Measurements from ENCODE around the gene HIPK1.

The HIPK1 gene

DNA sequence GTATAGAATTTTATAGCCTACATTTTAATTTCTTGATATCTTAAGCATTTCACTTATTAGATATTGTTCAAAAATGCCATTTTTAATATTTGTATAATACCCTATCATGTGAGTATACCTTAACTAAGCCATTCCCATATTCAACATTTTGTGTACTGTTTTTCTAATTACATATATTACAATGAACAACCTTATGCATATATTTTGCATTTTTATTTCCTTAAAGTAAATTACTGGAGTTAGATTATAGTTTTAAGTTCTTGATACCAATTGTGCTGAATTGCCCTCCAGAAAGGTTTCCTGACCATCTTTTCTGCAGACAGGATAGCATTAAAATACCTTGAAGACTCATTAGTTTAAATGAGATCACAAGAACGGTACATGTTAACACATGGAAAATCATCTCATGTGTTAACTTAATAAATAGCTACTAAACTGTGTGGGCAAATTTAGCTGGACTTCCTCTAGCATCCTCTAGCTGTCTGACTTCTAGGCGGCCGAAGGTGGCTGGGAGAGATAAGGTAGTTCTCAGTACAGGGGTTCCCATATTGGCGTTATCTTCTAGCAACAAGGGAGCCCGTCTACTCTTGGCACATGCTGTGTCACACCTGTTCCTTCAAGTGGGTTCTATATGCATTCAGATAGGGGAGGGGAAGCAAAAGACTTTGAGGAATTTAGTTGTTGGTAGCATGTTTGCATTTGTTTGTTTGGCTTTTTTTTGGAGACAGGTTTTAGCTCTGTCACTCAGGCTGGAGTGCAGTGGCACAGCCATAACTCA, 15.0 kb upstream of the HIPK1 start:
- no peak for DNase-seq (ENCODE audit: low spot score)

DNA sequence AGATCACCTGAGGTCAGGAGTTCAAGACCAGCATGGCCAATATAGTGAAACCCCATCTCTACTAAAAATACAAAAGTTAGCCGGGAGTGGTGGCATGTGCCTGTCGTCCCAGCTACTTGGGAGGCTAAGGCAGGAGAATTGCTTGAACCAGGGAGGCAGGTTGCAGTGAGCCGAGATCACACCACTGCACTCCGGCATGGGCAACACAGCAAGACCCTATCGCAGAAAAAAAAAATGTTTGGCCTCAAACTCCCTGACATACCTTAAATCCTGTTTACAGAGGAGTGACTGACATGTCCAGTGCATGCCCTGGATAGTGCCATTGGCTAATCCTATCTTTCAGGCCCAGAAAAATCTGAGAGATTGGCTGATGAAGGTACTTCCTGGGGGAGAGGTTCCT, 12.2 kb upstream of the HIPK1 start:
- DNase-seq (ENCODE audit: low spot score), result no peak

DNA sequence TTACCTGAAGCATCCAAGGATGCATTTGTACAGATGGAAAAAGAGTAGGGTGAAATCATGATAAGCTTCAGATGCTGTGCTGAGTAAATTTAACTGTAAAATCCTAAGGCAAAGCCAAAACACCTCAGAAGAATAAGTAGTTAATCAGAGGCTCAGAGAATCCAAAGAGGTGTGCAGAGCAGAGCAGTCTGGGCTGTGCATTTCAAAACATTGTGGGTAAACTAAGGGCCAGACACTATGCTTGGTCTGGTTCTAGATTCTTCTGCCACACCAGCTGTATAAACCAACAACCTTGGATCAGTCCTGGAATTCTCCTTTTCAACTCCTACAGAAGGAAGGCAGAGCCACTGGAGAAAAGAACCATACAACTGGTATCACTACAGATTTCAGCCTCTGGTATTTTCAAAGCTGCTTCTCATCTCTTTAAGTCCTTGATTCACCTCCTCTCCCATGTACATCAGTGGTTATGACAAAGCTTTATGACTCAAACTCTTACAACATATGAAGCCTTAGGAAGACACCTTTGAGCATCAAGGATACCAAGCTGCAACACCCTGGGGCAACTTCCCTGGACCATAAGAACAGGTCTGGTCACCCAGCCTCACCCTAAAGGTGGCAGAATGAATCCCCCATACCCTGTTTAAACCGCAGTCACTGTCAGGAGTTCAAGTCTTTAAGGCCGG, 11.6 kb upstream of the HIPK1 start:
- DNase-seq (ENCODE audit: low spot score), result no peak

DNA sequence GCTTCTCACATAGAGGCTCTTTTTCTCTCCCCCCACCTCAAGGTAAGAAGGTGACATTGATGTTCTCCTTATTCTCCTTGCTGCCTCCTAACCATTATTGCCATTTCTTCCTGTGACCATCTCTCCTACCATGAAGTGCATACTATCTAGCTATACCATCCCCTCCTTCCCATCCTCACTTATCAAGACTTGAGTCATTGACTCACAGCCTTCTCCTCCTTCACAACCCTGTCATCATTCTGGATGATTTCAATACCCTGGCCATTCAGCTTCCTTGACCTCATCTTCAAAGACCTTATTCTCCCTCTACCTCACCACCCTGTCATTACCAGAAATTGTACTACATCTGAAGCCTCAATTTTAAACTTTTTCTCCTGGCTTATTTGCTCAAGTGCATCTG, 10.9 kb upstream of the HIPK1 start:
- no peak for DNase-seq (ENCODE audit: low spot score)

DNA sequence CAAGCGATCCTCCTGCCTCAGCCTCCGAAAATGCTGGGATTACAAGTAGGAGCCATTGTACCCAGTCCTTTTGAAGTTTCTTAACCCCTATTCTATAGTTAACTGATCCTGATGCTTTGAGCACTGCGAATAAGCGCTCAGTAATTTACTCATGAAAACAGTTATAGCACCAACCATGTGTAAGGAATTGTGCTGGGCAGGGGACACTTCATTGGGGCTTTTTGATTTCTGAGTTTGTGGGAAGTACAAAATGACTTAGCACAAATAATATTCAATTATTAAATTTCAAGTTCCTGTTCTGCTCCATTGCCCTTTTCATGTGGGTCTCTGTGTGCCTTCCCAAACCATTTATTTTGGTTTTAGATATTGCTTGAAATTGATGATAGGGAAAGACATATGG, 6.2 kb upstream of the HIPK1 start:
- DNase-seq (ENCODE audit: low spot score), result no peak

DNA sequence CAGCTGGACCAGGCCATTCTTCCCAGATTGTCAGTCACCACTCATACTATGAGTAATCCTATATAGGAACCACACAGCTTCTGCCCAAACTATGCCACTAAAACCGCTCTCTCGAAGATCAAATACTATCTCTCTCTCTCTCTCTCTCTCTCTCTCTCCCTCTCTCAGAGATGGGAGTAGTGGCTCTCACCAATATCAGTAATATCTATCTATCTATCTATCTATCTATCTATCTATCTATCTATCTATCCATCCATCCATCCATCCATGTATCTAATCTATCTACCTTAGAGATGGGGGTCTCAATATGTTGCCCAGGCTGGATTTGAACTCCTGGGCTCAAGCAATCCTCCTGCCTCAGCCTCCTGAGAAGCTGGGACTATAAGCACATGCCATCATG, 4.7 kb upstream of the HIPK1 start:
- no peak for DNase-seq (ENCODE audit: low spot score)

DNA sequence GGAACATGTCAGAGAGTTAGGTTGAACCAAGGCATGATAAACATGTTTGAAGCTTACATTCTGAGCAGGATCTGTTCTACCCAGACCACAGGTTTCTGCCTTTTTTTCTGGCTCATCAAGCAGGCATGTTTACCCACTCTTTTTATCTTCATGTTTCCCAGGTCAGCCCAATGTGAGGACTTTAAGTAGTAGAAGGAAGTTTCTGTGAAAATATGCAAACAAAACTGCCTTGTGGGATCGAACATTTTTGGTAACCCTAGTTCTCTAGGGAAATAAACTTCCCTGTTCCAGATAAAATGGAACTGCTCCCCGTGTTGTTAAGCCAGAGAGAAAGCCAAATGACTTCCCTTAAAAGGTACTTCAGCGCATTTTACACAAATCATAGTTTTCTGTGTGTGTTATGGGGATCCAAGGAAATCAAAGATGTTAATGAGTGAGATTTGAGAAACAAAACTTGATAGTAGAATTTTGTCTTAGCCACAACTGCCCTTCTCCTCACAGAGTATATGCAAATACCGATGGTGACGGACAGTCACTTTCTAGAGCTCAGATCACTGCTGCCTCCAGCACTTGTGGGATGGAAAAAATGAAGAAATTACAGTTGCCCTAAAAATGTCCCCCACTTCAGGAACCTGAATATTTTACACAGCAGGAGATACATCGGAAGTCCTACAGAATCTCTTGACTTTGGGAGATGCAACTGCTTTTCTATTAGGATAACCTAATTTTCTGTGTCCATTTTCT, 765 bp upstream of the HIPK1 start:
- no peak for DNase-seq (ENCODE audit: low spot score)

DNA sequence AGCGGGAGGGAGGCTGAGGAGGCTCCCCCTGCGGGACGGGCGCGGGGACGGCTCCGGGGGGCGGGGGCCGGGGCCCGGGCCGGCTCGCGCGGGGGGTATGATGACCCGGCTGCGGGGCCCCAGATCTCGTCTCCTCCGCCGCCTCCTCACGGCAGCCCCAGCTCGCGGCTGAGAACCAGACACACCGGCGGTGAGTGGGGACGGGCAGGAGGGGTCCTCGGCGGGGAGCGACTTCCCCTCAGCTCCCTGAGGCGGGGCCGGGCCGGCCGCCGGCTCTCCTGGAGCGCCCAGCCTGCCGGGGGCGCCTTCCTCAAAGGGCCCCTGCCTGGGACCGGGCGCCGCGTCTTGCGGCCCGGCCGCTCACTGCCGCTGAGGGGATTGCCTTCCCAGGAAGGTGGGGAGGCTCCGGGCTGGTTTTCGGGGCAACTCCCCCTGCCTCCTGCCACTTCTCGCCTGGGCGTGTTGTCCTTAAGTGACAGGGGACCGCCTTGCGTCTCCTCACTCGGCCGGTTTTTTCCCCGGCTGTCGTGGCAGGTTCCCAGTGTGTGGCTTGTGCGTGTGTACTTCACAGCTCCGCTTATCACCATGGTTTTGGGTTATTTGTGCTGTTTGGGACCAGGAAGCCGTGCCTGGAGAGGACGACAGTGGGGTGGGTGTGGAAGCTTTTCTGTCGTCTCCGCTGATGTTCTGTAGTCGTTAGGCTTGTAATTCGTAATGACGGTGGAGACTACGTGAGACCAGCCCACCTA, 800 bp downstream of the HIPK1 start:
- peak; percentile 34 for DNase-seq (ENCODE audit: low spot score)

DNA sequence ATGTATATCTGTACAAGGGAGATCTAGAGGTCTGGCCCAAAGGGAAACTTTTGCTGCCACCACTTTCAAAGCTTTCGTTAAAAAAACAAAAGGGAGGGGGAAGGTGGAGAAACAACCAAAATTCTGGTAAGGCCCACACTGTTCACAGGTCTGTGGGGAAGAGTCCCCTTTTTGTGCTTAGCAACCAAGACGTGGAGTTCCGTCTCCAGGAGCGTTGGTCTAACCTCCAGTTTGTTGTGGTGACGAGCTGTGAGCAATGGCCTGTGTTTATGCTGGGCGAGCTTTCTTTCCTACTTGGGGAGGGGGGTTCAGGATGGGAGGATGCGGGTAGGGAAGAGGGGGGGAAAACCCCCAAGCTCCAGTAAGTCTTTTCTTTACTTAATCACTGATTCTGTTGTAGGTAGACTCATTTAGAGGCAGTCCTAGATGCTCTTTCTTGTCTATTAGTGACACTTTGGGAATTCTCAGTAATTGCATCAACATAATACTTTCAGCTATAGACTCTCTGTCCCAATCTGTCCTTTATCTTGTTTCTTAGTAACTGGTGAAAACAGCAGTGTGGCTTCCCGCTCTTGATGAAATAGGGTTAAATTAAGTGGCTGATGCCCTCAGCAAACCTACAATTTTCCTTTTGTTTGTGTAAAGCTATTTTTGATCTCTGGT, 1.5 kb downstream of the HIPK1 start:
- DNase-seq (ENCODE audit: low spot score), result no peak

DNA sequence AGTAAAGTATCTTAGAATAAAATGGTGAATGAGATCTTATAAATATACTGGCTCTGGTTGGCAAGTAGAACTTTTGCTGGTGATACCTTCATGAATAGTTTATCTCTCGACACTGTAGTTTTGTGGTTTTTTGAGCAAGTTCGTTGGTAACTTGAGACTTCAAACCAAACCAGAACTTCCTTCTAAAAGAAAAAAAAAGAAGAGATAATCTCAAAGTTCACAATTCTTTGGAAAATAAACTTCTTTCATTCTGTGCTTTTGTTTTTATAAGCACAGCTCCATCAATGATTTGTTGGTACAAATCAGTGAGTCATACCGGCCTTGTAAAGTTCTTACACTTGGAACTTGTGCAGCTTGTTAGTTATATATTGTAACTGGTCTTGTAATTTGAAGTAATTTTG, 2.3 kb downstream of the HIPK1 start:
- no peak for DNase-seq (ENCODE audit: low spot score)

DNA sequence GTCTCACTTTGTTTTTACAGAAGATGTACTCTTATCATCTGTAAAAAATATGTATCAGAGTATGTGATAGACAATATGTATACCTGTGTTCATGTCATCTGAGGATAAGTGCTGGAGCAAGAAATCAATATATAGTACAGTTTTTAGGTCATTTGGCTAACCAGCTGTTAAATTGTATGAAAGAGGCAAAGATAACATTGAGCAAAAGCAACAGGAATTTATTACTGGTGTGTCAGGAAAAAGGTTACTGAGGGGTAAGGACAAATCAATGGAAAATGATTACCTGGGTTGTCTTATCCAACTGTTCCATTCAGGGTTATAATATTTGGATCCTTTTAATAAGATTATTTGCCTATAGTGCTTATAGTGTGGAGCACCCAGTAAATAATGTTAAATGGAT, 4.9 kb downstream of the HIPK1 start:
- no peak for DNase-seq (ENCODE audit: low spot score)

DNA sequence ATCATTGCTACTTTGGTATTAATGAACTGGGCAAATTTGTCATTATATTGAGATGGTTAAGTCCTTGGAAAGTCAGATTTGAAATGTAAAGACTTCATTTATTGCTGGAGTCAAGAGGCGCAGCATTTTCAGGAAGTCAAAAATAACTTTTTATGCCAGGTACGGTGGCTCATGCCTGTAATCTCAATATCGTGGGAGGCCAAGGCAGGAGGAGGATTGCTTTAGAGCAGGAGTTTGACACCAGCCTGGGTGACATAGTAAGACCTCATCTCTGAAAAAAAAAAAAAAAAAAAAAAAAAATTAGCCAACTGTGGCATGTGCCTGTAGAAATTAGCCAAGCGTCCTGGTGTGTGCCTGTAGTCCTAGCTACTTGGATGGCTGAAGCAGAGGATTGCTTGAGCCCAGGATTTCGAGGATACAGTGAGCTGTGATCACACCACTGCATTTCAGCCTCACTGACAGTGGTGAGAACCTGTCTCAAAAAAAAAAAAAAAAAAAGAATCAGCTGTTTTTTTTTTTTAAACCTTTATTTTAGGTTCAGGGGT, 5.5 kb downstream of the HIPK1 start:
- DNase-seq (ENCODE audit: low spot score), result no peak

DNA sequence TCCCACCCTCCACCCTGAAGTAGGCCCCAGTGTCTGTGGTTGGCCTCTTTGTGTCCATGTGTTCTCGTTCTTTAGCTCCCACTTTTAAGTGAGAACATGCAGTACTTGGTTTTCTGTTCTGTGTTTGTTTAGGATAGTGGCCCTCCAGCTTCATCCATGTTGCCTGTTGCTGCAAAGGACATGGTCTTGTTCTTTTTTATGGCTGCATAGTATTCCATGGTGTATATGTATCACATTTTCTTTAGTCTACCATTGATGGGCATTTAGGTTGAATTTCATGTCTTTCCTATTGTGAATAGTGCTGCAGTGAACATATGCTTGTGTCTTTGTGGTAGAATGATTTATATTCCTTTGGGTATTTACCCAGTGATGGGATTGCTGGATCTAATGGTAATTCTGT, 6.1 kb downstream of the HIPK1 start:
- no peak for DNase-seq (ENCODE audit: low spot score)

DNA sequence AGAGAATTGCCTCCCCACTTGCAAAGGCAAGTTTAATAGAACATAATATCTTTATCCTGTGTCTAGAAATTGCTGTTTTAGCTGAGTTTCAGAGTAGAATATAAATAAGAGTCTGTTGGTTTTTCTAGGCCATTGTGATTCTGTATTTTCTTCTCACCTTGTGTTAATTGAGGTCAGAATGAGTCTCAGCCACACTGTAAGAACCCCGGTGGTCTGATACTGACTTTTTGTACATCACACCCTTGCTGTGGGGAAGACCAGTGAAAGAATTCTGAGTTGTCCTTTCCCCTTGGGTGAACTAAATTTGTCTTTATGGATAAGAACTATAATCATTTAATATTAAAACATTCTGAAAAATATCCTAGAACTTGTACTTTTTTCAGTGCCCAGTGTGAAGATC, 6.8 kb downstream of the HIPK1 start:
- DNase-seq (ENCODE audit: low spot score), result no peak

DNA sequence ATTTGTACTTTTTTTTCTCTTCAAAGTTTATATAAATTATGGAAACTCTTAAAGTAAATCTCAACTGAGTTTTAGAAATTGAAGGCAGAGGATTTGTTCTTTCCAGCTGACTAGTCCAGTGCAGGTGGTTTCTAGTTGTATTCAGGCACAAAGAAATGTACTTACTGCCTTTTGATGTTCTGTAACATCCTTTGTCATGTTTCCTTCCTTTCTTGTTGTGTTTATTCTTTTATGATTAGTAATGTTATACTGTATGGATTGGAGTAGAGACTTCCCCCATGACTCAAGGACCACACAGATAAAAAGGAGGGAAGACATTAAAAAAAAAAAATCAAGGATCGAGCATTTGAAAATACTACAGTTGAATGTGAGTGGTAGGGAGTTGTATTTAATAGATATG, 8.0 kb downstream of the HIPK1 start:
- DNase-seq (ENCODE audit: low spot score), result no peak

DNA sequence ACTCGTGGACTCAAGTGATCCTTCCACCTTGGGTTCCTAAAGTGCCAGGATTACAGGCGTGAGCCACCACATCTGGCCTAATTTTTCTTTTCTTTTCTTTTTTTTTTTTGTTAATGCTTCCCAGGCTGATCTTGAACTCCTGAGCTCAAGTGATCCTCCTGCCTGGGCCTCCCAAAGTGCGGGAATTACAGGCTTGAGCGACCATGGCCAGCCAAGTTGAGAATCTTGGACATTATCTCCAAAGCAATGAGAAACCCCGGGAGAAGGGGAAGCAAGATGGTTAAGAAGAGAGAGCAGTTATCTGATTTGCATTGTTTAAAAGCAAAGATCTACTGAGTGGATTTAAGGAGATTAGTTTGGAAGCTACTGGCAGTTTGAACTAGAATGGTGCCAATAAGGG, 9.1 kb downstream of the HIPK1 start:
- no peak for DNase-seq (ENCODE audit: low spot score)

DNA sequence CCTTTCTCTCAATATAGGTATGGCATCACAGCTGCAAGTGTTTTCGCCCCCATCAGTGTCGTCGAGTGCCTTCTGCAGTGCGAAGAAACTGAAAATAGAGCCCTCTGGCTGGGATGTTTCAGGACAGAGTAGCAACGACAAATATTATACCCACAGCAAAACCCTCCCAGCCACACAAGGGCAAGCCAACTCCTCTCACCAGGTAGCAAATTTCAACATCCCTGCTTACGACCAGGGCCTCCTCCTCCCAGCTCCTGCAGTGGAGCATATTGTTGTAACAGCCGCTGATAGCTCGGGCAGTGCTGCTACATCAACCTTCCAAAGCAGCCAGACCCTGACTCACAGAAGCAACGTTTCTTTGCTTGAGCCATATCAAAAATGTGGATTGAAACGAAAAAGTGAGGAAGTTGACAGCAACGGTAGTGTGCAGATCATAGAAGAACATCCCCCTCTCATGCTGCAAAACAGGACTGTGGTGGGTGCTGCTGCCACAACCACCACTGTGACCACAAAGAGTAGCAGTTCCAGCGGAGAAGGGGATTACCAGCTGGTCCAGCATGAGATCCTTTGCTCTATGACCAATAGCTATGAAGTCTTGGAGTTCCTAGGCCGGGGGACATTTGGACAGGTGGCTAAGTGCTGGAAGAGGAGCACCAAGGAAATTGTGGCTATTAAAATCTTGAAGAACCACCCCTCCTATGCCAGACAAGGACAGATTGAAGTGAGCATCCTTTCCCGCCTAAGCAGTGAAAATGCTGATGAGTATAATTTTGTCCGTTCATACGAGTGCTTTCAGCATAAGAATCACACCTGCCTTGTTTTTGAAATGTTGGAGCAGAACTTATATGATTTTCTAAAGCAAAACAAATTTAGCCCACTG, 11.5 kb downstream of the HIPK1 start:
- DNase-seq (ENCODE audit: low spot score), result no peak

DNA sequence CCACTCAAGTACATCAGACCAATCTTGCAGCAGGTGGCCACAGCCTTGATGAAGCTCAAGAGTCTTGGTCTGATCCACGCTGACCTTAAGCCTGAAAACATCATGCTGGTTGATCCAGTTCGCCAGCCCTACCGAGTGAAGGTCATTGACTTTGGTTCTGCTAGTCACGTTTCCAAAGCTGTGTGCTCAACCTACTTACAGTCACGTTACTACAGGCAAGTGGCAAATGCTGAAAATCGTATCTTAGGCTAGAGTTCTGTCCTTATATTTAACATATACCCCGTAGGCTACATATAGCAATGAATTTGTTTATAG, 12.1 kb downstream of the HIPK1 start:
- no peak for DNase-seq (ENCODE audit: low spot score)

DNA sequence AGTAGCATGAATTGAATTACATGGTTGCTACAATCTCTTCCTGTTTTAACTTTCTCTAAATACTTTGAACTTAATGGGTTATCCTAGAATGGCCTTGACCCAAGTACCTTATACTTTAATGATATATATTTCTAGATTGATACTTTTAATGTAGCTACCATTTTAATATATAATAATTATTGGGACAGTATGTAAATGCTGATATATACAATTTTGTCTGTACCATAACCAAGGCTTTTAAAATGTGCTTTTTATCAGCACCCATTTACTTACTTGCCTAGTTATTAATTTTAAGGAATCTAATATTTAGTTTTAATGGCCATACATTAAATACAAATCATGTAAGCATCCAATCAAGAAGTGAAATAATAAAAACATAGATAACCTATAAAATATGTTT, 13.4 kb downstream of the HIPK1 start:
- no peak for DNase-seq (ENCODE audit: low spot score)

DNA sequence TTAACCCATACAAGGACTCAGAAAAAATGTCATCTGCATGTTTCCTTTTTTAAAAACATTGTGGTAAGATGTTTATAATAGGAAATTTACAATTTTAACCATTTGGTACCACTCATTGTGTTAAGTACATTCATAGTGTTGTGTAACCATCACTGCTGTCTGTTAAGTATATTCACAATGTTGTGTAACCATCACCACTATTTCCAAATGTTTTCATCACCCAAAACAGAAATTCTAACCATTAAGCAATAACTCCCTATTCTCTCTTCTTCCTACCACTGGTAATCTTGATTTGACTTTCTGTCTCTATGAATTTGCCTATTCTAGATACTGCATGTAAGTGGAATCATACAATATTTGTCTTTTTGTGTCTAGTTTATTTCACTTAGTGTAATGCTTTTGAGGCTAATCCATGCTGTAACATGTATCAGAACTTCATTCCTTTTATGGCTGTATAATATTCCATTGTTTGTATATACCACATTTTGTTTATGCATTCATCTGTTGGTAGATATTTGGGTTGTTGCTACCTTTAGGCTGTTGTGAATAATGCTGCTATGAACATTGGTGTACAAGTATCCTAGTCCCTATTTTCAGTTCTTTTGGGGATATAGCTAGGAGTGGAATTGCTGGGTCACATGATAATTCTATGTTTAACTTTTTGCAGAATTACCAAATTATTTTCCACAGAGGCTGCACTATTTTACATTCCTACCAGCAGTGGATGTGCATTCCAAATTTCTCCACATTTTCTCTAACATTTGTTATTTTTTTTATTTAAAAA, 14.1 kb downstream of the HIPK1 start:
- DNase-seq (ENCODE audit: low spot score), result no peak

All from HuH-7 (cell line).